ENCODE data around the gene PKLR. TPM values are rescaled to one million over a fixed set of nuclear protein-coding genes. Genes with fewer than 3 reads are reported as not detected.

The PKLR gene
- total RNA-seq, 4 donors from 2014 or later = 0.13 to 1.7 (median 0.77) TPM

DNA sequence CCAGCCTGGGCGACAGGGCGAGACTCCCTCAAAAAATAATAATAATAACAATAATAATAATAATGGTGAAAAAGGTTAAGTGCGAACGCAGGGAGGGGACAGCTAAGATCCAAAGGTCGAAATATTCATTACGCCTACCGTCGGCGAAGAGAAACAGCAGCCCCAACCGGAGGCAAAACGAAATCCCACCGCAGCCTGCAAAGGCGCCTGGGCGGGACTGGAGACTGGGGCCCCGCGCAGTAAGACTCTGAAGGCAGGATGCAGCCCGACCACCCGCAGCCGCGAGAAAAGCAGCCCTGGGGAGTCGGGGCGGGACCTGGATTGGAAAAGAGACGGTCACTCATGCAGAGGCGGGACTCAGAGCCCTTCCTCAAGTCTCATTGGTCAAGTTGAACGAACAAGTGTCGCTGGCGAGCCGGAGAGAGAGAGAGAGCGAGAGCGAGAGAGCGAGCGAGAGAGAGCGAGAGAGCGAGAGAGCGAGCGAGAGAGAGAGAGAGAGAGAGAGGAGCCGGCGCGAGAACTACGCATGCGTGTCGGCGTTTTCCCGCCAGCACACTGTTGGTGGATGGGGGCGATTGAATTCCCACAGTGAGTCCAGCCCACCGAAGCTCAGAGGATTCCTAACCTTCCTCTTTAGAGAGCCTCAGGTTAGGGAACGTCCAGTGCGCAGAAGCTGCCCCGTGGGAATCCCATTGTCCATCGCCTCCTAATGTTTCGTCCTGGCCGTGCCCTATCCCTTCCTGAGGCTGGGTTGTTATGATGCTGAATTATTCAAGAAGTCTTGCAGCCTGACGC, 56.7 kb downstream of the PKLR start:
- intact Hi-C loops (cut with DNase I; ENCODE audit: low total_unique reads) = no loop called here
- peak; percentile 98 to 99 for DNase-seq (ENCODE audit: low spot score in 2 of 2)
- 0 to 1% methylated on average over 53 of the region's 53 CpGs for WGBS, 2 donors
- peak overlapping the region; percentile 24 for H3K4me3 ChIP-seq (ENCODE audit: low read depth, poor library complexity, severe bottlenecking)
- peak in 1 of 2 donors; percentile 78 for TF ChIP-seq POLR2A (IDR thresholded peaks at IDR 0.05)
- TF ChIP-seq, protein P1, sequence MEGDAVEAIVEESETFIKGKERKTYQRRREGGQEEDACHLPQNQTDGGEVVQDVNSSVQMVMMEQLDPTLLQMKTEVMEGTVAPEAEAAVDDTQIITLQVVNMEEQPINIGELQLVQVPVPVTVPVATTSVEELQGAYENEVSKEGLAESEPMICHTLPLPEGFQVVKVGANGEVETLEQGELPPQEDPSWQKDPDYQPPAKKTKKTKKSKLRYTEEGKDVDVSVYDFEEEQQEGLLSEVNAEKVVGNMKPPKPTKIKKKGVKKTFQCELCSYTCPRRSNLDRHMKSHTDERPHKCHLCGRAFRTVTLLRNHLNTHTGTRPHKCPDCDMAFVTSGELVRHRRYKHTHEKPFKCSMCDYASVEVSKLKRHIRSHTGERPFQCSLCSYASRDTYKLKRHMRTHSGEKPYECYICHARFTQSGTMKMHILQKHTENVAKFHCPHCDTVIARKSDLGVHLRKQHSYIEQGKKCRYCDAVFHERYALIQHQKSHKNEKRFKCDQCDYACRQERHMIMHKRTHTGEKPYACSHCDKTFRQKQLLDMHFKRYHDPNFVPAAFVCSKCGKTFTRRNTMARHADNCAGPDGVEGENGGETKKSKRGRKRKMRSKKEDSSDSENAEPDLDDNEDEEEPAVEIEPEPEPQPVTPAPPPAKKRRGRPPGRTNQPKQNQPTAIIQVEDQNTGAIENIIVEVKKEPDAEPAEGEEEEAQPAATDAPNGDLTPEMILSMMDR (IDR thresholded peaks at IDR 0.05) = peak in 2 of 3 donors; percentile 75 to 98

DNA sequence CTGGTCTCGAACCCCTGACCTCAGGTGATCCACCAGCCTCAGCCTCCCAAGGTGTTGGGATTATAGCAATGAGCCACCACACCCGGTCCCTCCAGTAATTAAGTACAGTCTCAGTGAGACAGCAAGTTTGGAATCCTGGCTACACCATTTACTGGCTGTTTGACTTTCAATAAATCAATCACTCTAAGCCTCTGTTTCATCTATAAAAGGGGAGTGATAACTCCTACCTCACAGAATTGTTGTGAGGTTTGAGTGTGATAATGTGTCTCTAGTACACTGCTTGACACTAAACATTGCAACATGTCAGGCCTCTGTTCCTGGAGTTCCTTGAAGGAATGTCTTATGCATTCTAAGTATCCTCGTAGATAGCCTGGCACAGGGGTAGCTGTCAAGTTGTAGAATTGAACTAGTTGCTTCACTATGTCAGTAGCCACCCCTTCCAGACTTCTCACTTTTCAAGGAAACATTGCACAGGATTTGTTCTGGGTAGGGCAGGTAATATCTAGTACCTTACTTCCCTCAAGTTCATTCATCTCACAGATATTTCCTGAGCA, 58.4 kb downstream of the PKLR start:
- intact Hi-C loops (cut with DNase I; ENCODE audit: low total_unique reads) = no loop called here

DNA sequence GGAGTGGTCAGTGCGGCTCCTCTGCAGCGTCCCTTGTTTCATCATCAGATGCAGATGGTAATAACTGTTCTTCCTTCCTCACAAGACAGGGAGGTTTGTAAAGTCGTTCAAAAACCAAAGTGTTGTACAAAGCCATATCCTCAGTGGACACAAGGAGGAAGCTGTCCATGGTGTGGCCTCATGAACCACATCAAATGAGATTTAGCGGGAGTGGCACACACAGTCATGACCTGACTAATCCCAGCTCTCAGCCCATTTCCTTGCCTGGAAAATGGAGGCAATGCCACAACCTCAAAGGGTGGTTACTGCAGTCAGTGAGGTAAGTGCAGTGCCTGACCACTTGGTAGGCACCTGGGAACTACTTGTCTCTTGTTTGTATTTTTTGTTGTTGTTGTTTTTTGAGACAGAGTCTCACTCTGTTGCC, 59.4 kb downstream of the PKLR start:
- H3K4me3 ChIP-seq (ENCODE audit: low read depth, poor library complexity, severe bottlenecking) = no peak overlapping the region
- DNase-seq (ENCODE audit: low spot score in 2 of 2) = no peak
- intact Hi-C loops (cut with DNase I; ENCODE audit: low total_unique reads) = no loop called here
- whole genome bisulfite sequencing, 2 donors = 61 to 71% methylated on average over 4 of the region's 4 CpGs
- TF ChIP-seq, protein P1 (IDR thresholded peaks at IDR 0.05) = no peak
- no peak for TF ChIP-seq POLR2A (IDR thresholded peaks at IDR 0.05)

More for the DNA sequence above, 58.4 kb downstream of the PKLR start:
- no peak for DNase-seq (ENCODE audit: low spot score in 2 of 2)
- TF ChIP-seq, protein P1 (IDR thresholded peaks at IDR 0.05) = no peak
- TF ChIP-seq POLR2A (IDR thresholded peaks at IDR 0.05) = no peak
- H3K4me3 ChIP-seq (ENCODE audit: low read depth, poor library complexity, severe bottlenecking) = no peak overlapping the region
- 54 to 56% methylated on average over 3 of the region's 3 CpGs for WGBS, 2 donors

DNA sequence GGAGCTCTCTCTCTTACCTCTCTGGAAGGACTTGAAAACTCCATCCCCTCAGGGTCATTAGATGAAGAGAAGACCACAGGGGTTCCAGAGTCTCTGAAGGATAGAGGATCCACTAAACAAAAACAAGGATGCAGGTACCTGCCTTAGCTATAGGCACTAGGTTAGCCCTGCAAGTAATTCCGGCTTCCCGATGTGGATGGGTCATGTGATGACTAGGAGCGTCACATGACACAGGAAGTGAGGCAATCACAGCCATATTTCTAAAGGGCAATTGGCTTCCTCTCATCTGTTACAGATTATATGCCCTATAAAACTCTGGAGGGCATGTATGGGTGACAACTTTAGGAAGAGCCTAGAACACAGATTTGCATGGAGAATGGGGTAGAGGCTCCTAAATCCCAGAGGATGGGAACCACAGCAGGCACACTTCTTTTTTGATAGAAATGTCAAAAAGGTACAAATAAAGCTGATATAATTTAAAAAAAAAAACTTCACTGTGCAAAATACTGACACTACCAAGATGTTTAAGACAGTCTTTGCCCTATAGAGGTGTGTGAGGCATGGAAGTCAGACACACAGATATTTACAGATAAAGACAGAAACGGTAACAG, 60.1 kb downstream of the PKLR start:
- 9 to 12% methylated on average over 4 of the region's 4 CpGs for WGBS, 2 donors
- TF ChIP-seq POLR2A (IDR thresholded peaks at IDR 0.05) = no peak
- TF ChIP-seq, protein P1 (IDR thresholded peaks at IDR 0.05) = no peak
- DNase-seq (ENCODE audit: low spot score in 2 of 2) = peak; percentile 86 to 93
- intact Hi-C loops (cut with DNase I; ENCODE audit: low total_unique reads) = no loop called here
- no peak overlapping the region for H3K4me3 ChIP-seq (ENCODE audit: low read depth, poor library complexity, severe bottlenecking)

MicroRNA genes within 50 kb of the gene (microRNA counts, 767-probe panel; counts per million panel counts)
- 0 to 358 counts per million in 2 donors for microRNA hsa-miR-555

Small RNA genes lying within 50 kb of the gene (microRNA-seq; reads per million reads assigned to microRNA genes)
- 0 reads per million in 2 donors for gene MIR555 (ENCODE audit: borderline number of aligned reads in 1 of 2, borderline replicate concordance in 2 of 2)

Other genes starting within 250 kb of the PKLR start
- 10 to 100 TPM; 29.5 to 66.6 (median 52.9) TPM for gene EFNA4, start 237.7 kb downstream of the PKLR start, total RNA-seq
- 100 to 1,000 TPM; 111 to 150 (median 129) TPM for gene EFNA3, start 222.6 kb downstream of the PKLR start, total RNA-seq
- 100 to 1,000 TPM; 125 to 235 (median 185) TPM for gene EFNA1, start 173.6 kb downstream of the PKLR start, total RNA-seq
- gene SLC50A1, start 165.6 kb downstream of the PKLR start, total RNA-seq = 10 to 100 TPM; 33.3 to 59.4 (median 43.7) TPM
- gene DPM3, start 160.9 kb downstream of the PKLR start, total RNA-seq = 10 to 100 TPM; 19.2 to 74.7 (median 36.9) TPM
- gene KRTCAP2, start 128.1 kb downstream of the PKLR start, total RNA-seq = 100 to 1,000 TPM in 2 of 4 donors, 10 to 100 TPM in 2; 48.6 to 109 (median 97.6) TPM
- gene TRIM46, start 127.6 kb downstream of the PKLR start, total RNA-seq = 1 to 10 TPM in 1 of 4 donors, under 1 TPM in 2, not detected in 1; 0.17 to 1.2 (median 0.62) TPM
- gene THBS3, start 93.5 kb downstream of the PKLR start, total RNA-seq = 10 to 100 TPM; 15.6 to 26.6 (median 20.2) TPM
- gene MTX1, start 92.7 kb downstream of the PKLR start, total RNA-seq = 10 to 100 TPM; 20.5 to 54.8 (median 40.8) TPM
- 10 to 100 TPM in 3 of 4 donors, 1 to 10 TPM in 1; 9.6 to 26.0 (median 18.7) TPM for gene ENTREP3, start 46.0 kb downstream of the PKLR start, total RNA-seq
- gene SCAMP3, start 39.1 kb downstream of the PKLR start, total RNA-seq = 10 to 100 TPM; 67.8 to 96.9 (median 87.6) TPM
- 10 to 100 TPM; 24.6 to 55.8 (median 38.0) TPM for gene CLK2, start 27.9 kb downstream of the PKLR start, total RNA-seq
- 1 to 10 TPM; 5.4 to 8.5 (median 6.4) TPM for gene HCN3, start 24.0 kb downstream of the PKLR start, total RNA-seq
- 100 to 1,000 TPM in 3 of 4 donors, 10 to 100 TPM in 1; 98.5 to 185 (median 141) TPM for gene FDPS, start 7.4 kb upstream of the PKLR start, total RNA-seq
- gene RUSC1, start 19.5 kb upstream of the PKLR start, total RNA-seq = 10 to 100 TPM; 33.7 to 42.2 (median 41.1) TPM

All from lower leg skin (tissue), 4 donors.